NCI-H1105 treated with DMSO at 0.1 percent for 48 hours (cell line): Measurements from ENCODE around the gene WFIKKN1.
"Not testable (repeated sequence)": the region's sequence is repeated elsewhere in the genome, so short reads cannot be mapped to it uniquely, and the experiment has no call there.

Experiments
- DNase-seq: peaks from one replicate; lab custom pipeline; 2025; lab: John Stamatoyannopoulos, UW

WFIKKN1 gene

DNA sequence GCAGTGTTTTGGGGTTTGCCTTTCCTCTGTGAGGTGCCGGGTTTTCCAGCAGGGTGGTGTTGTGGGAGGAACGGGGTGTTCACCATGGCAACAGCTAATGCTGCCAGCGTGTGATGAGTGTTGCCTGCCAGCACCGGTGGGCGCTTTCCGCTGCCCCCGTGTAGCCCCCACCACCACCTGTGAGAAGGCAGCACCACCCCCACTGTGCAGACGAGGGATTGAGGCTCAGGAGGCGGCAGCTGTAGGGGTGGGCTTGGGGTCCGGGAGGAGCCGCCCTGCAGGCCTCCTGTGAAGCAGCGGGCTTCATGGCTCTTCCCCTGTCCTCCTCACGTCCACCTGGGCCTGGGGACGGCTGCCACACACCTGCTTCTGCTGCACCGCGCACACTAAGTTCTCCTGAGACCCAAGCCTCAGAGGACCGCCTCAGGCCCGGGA, 35.7 kb upstream of the WFIKKN1 start:
- no peak for DNase-seq

DNA sequence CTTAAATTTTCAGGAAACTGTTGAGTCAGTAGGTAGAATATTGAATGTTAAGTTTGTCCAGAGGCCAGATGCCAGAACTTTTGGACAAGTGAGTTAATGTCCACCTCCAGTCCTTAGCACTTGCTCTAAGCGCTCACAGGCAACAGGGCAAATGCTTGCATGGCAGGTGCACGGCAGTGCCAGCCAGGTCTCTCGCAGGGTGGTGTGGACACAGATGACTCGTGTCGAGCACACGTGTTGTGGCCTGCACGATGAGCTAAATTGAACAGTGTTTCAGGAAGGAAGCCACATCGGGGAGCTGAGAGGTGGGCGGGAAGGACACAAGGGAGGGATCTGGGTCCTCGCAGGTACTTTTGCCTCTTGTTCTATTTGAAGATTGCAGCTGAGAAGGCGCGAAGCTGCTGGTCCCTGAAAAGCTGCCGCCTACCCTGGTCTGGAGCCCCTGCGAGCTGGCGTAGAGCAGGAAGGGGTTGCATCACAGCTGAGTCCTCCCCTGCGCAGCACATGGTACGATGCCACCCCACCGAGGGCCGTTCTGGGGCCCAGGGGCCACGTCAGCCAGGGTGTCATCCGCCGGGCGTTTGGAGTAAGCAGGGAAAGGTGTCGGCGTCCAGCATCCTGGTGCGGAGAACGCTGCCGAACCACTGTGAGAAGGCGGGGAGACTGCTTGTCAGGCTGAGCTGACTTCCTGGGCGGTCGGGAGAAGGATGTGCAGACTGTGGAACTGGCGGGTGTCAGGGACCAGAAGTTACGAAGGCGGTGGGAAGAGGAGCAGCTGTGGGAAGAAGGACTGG, 34.6 kb upstream of the WFIKKN1 start:
- no peak for DNase-seq

DNA sequence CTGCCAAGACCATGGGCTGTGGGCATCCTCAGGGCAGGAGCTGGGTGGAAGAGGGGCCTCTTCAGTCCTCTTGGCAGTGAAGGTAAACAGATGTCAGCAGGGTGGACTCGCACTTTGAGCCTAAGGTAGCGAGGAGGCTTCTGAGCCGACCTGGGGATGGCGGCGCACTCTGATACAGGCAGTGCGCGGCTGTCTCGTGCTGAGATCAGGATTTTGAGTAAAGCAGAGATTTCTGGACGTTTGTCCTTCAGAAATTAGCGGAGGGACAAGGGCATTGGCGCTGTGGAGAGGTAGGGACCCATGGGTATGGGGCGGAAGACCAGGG, 34.1 kb upstream of the WFIKKN1 start:
- no peak for DNase-seq

DNA sequence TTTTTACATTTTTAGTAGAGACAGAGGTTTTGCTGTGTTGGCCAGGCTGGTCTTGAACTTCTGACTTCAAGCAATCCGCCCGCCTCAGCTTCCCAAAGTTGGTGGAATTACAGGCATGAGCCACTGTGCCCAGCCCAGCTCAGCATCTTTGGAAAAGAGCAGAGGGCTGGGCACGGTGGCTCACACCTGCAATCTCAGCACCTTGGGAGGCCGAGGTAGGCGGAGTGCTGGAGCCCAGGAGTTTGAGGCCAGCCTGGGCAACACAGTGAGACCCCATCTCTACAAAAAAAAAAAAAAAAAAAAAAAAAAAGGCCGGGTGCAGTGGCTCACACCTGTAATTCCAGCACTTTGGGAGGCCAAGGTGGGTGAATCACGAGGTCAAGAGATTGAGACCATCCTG, 33.1 kb upstream of the WFIKKN1 start:
- DNase-seq, result not testable (repeated sequence)

DNA sequence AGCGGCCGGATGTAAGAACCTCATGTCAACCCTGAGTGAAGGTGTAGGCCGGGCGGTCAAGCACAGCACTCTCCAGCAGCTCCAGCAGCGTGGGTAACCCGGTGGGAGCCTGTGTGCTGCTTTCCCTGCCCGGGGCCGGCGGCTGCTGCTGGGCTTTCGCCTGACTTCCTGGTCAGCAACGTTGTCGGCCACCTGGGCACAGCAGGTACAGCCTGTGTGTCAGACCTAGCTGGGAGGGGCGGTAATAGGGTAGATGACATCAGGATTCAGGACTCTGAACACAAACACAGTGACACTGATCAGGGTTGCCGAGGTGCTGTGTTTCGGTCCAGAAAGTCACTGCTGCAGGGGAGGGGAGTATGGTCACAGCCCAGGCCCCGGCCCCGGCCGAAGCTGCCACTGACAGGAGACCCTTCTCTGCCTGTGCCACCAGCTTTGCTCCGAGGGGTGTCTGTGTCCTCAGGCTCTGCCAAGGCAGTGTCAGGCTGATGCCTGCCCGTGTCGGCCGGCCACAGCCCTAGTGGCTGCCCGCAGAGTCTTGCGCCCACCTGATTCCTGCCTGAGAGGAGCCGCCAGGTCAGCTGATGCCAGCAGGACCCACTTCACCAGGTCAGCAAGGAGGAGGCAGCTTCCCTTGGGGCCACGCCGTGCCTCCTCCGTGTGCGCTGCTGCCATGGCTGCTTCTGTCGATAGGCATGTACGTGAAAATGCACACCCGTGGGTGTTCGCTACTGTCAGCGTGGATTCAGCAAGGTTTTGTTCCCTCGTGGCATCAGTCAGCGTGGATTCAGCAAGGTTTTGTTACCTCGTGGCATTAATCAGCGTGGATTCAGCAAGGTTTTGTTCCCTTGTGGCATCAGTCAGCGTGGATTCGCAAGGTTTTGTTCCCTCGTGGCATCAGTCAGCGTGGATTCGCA, 31.7 kb upstream of the WFIKKN1 start:
- no peak for DNase-seq

DNA sequence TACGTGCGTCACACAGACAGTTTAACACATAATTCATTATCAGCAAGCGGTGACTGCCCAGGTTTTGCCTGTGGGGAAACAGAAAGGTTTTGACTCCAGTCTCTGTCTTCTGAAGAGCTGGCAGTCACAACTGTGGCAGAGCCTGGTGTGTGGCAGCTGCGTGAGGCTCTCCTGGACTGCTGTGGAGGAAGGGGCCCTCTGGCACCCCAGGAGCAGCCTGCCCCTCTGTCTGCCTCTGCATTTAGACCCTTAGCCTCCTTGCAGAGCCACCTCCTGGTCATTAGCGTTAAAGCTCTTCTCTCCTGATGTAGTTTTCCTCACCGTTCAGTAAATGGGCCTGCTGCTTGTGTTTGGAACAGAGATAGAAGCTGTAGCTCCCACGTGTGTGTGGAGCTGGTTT, 30.0 kb upstream of the WFIKKN1 start:
- DNase-seq, result no peak

DNA sequence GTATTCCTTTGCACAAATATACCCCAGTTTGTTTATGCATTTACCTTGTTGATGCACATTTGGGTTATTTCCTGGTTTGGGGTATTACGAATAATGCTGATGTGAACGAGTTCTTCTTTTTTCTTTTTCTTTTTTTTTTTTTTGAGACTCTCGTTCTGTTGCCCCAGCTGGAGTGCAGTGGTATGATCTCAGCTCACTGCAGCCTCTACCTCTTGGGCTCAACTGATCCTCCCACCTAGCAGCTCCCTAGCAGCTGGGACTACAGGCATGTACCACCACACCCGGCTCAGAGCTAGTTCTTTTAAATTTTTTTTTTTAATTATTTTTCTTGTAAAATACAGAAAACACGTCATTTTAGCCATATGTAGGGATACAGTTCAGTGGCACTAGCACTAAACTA, 26.9 kb upstream of the WFIKKN1 start:
- DNase-seq, result no peak

DNA sequence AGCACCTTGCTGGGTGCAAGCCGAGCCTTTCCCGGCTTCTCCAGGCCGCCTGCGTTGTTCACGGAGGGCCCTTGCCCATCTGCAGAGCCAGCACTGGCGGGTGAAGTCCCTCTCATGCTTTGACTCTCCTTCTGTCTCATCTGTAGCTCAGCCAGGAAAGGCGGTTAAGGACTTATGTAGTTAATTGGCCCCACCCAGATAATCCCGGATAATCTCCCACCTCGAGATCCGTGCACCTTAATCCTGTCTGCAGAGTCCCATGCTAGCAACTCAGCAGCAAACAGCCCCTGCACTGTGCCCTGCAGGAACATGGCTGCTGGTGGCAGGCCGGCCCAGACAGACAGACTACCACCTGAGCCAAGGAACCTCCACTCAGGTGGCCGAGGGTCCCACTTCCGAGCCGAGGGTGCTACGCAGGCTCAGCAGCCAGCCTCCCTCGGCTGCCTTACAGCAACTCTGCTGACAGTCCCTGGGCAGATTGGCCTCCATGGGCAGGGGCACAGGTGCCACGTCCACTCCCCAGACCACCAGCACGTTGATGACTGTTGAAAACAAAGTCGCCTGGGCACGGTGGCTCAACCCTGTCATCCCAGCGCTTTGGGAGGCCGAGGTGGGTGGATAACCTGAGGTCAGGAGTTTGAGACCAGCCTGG, 24.0 kb upstream of the WFIKKN1 start:
- no peak for DNase-seq

DNA sequence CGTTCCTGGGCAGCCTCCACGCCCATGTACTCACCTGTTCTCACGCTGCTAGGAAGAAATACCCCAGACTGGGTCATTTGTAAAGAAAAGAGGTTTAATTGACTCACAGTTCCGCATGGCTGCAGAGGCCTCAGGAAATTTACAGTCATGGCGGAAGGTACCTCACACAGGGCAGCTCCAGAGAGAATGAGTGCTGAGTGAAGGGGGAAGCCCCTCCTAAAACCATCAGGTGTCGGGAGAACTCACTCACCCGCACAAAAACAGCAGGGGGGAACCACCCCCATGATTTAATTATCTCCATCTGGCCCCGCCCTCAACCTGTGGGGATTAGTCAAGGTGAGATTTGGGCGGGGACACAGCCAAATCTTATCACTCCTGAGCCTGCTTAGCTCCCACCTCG, 22.8 kb upstream of the WFIKKN1 start:
- no peak for DNase-seq

DNA sequence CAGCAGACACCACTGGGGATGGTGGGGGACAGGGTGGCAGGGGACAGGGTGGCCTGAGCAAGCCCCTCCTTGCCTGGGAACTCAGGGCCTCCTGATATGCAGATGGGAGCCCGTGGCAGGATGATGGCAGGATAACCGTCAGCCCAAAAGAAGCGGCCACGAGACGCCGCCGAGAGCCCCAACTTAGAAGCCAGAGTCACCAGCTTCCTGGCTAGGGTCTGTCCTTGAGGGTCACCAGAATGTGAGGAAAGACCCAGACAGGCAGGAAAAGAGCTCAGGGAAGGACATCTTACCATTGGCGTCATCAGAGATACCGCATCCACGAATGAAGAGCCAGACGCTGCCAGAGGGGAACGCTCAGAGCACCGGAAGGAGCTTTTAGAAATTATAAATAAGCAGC, 21.5 kb upstream of the WFIKKN1 start:
- DNase-seq, result no peak

DNA sequence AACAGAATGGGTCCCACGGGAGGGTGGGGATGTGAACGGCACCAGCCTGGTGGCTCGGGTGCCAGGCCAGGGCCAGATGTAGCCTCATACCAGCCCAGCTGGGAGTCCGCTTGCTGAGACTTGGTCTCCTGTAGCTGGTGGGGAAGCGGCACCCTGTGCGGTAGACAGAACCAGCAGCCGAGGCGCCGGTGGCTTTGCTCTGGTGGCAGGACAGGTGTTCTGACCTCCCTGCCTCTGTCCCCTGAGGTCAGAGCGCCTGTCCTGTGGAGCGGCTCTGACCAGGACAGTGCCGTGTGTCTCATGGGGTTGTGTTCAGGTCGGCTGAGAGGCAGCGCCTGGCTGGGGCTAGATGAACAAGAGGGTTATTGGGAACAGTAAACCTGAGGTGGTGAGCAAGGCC, 20.8 kb upstream of the WFIKKN1 start:
- DNase-seq, result no peak

DNA sequence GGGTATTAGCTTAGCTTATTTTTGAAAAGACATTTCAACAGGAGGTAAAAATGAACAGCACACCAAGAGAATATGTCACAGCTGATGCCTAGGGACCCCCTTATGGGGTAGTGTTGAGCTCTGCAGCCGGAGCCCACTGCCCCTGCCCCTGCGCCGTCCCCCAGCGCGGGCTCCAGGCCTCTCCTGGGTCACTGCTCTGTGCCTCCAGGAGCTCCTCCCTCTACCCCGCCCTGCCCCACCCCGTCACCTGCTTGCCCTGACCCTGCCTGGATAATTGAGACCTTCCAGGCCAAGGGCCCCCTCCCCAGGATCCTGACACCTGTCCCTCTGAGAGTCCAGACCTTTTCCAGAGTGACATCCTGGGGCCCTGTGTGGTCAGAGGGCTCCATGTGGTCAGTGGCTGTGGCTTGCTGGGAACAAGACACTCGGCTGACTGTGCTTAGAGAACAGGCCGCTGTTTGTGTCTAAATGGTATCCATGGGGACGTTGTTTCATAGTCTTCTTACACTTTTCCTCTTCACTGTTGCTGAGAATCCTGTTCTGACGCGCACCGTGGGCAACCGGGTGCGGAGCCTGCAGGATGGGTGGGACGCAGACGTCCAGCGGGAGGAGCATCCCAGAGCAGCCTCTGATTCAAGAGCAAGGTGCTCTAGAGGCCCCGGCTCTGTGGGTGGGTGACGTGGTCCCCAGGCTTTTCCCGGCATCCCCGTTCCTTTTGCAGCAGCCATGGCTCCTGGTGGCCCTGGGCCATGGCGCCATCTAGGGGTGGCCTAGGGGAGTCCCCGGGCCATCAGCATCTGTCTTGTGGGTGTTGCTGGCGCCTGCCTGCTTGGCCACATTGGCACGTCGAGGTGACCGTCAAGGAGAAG, 20.0 kb upstream of the WFIKKN1 start:
- DNase-seq, result peak; percentile 4

DNA sequence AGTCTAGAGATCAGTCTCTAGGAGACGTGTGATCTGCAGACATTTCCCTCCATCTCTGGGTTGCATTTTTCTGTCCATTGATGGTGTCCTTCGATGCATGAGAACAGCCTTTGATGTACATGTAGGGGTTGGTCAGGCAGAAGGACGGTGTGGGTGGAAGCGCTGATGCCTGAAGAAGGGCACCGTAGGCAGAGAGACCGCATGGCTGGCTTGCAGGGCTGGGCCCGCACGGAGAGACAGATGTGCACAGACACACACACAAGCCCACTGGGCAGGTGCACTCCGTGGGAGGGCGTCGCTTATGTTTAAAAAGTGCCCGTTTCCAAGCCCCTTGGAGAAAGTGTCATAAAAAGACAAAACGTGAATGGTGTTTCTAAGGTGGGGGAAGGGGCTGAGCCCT, 15.7 kb upstream of the WFIKKN1 start:
- DNase-seq, result no peak

DNA sequence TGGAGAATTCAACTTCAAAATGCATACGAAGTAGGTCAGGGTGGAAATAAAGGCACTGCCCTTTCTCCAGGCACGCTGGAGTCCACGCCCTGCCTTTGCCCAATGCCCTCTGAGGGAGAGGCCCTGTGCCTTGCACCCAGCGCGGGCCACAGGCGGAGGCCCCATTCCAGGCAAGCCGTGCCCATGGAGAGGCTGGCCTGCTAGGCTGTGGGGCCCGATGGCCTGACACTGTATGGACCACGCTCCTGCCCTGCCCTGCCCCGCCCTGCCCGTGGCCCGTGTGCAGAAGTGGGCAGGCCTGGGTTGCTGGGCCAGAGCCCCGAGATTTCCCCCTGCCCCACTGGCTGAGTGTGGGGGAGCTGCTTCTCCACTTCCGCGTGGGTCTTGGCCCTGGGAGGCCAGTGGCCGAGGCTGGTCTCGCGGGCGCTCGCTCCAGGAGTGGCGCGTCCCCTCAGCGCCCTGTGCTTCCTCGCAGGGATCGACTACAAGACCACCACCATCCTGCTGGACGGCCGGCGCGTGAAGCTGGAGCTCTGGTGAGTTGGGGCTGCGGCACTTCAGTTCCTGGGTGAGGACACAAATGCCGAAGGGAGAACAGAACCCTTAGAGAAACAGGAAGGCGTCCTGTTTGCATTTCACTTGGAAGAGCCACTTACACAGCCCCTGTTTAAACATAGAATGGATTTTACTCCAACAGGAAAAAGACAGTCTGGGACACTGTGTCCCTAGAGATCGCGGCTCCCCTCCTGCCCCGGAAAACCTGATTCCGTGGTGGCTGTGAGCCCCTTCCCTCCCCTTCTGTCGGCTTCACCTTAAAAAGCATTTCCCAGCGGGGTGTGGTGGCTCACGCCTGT, 13.8 kb upstream of the WFIKKN1 start:
- DNase-seq, result no peak

DNA sequence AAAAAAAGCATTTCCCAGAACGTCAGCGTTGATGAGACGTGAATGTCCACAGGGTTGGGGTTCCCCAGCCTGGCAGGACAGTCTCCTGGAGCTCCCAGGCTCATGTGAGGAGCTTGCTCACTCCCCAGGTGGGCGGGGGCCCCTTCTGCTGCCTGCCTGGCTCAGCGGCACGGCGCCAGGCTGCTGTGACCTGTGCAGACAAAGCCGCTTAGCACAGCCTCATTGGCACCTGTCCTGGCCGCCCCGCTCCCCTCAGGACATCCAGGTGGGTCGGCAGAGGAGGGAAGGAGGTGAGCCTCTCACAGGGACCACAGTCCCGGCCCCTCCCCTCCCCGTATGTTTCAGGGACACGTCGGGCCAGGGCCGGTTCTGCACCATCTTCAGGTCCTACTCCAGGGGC, 12.9 kb upstream of the WFIKKN1 start:
- no peak for DNase-seq

DNA sequence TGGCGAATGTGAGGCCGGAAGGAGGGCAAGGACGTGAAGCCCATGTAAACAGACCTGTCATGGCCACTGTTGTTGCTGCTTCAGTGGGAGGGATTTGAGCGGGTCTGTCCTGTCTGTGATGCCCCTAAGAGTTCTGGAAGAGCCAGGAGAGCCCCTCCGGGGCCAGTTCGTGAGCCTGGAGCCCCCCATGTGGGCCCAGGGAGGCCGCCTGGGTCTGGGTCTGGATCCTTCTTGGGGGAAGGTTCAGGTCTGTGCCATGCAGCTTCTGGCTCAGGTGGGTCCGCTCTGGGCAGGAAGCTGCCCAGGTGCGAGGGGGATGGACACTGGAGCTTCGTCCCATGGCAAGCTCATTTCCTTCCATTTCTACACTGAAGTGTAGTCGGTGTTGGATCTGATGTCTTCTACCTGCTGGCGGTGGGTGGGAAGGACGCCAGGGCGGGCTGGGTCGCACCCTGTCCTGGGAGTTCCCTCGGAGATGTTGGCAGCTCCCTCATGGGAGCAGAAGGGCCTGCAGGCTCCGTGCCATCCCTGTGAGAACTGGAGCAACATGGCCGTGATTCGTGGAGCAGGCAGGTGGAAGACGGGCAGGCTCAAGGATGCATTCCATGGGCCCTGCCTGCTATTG, 11.2 kb upstream of the WFIKKN1 start:
- no peak for DNase-seq

DNA sequence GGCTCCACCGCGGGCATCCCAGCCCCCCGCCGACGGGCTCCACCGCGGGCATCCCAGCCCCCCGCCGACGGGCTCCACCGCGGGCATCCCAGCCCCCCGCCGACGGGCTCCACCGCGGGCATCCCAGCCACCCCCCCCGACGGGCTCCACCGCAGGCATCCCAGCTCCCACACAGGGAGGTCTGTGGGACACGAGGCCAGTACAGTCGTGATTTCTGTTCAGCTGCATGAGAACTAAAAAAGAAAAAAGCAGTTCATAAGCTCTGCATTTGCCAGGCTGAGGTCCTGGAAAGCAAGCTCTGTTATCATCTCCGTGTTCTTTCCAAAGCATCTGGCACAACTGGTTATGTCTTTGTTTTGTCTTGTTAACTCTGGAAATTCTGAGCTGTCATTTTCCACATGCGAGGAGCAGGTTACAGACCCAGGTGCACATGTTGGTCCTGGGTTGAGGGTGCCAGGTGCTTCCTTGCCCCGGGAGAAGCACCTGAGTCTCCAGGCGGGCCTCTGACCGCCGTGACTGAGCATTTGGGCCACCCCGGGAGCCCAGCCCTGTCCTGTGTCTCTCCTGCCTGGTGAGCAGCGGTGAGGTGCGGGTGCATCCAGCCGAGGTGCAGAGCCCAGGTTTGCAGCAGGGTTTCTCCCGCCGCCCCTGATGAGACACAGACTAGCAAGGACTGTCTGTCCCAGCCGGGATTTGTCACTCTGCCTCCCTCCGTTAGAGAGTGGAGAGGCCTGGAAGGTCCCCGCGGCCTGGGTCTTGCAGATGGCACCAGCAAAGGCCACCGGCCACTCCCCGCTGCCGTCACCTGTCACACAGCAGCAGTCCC, 9.9 kb upstream of the WFIKKN1 start:
- no peak for DNase-seq

DNA sequence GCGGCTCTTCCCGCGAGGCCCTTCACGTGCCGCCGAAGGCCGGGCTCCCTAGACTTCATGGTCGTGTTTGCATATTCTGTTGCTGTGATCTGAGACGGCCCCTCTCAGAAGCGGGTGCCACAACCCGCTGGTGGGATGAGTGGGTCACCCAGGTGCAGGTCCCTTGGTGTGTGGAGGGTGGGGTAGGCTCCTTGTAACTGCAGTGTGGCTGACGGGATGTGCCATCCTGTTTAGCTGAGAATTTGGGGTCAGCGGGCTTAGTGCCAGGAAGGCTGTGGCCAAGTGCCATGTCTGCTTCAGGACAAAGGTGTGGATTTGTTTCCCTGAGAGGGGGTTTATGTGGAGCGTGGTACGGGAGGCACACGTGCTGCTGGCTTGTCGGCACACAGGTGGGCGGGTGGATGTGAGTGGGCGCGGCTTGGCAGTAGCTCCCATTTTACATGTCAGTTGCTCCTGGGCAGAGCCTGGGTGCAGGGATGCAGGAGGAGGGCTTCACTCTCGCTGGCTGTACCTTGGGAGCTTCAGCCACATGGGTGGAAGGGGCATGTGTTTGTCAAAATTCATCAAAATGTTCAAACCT, 9.2 kb upstream of the WFIKKN1 start:
- peak; percentile 46 for DNase-seq

DNA sequence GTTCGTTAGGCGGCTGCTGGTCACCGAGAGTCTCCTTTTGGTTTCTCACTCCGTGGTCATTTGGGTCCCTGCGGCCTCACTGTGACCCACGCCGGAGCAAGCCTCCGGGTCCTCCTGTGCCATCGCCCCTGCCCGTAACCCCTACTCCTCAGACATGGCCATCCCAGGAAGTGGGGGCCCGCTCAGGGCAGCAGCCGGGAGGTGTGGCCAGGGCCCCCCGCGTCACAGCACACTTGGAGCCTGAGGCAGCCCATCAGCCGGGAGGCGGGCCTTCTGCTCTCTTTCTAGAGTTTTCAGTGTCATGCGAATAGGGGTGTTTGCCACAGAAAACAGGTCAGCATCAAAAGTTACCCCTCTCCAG, 7.9 kb upstream of the WFIKKN1 start:
- no peak for DNase-seq
